Measurements from ENCODE around the gene GGNBP2. TPM values are rescaled to one million over a fixed set of nuclear protein-coding genes. Genes with fewer than 3 reads are reported as not detected.

Gene GGNBP2
- total and polyA plus RNA-seq, 2 donors (not counting 1 experiment from before 2014, with no cell fraction given), result 77.0 to 81.9 TPM

DNA sequence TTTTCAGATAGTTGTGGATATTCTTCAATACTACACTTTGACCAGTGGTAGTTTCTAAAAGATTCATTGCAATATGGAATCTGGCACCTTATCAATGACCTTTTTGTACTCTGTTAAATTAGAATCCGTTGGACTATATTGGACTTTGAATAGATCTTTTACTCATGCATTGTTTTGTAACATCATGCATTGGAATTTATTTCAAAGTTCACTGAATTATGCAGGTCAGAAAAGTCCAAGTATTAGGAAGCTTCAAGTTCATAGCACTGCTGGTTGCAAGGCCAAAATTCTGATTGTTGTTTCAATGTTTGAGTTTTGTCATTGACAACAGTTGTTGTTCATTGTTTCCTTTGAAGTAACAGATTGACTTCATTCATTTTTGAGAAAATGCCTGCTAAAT is 39.1 kb downstream of the GGNBP2 start:
- H3K4me1 ChIP-seq (ENCODE audit: control insufficient read depth, extremely low read depth, insufficient read depth, low read length), result no peaks in the 10 kb centered on the region
- H3K4me2 ChIP-seq (ENCODE audit: extremely low read depth, insufficient read depth, low read length), result no peak overlapping the region
- peaks cover 16% of the 10 kb centered on the region for H3K36me3 ChIP-seq (ENCODE audit: control insufficient read depth, insufficient read depth, low read length)
- no peak for TF ChIP-seq EZH2 (IDR thresholded peaks at IDR 0.05; ENCODE audit: low read length, missing control alignments)
- TF ChIP-seq, protein P1, sequence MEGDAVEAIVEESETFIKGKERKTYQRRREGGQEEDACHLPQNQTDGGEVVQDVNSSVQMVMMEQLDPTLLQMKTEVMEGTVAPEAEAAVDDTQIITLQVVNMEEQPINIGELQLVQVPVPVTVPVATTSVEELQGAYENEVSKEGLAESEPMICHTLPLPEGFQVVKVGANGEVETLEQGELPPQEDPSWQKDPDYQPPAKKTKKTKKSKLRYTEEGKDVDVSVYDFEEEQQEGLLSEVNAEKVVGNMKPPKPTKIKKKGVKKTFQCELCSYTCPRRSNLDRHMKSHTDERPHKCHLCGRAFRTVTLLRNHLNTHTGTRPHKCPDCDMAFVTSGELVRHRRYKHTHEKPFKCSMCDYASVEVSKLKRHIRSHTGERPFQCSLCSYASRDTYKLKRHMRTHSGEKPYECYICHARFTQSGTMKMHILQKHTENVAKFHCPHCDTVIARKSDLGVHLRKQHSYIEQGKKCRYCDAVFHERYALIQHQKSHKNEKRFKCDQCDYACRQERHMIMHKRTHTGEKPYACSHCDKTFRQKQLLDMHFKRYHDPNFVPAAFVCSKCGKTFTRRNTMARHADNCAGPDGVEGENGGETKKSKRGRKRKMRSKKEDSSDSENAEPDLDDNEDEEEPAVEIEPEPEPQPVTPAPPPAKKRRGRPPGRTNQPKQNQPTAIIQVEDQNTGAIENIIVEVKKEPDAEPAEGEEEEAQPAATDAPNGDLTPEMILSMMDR (conservative IDR thresholded peaks at IDR 0.05 in 1 of 2, IDR thresholded peaks at IDR 0.05 in 1 of 2; ENCODE audit: low read depth in 1 of 2, low read length in 2 of 2), result no peak
- no peak overlapping the region for H2AFZ ChIP-seq (ENCODE audit: low read length)
- H3K27me3 ChIP-seq (ENCODE audit: control insufficient read depth, insufficient read depth, low read length), result no peaks in the 10 kb centered on the region
- no peaks in the 10 kb centered on the region for H4K20me1 ChIP-seq (ENCODE audit: control insufficient read depth, extremely low read depth, insufficient read depth, low read length)
- no peak for DNase-seq (ENCODE audit: low read depth in 2 of 2)
- H3K9me3 ChIP-seq (ENCODE audit: control insufficient read depth, insufficient read depth, low read depth, low read length), result no peaks in the 10 kb centered on the region
- H3K9ac ChIP-seq (ENCODE audit: insufficient read depth, low read length), result no peak overlapping the region
- H3K27ac ChIP-seq (ENCODE audit: insufficient read depth, low read length), result no peak overlapping the region
- no peak overlapping the region for H3K4me3 ChIP-seq (replicated peaks in 1 of 4; ENCODE audit: control extremely low read depth in 1 of 4, insufficient read depth in 1 of 4, low read depth in 3 of 4, low read length in 4 of 4)
- peaks cover 2% of the 10 kb centered on the region for H3K79me2 ChIP-seq (ENCODE audit: control insufficient read depth, insufficient read depth, low read length)

DNA sequence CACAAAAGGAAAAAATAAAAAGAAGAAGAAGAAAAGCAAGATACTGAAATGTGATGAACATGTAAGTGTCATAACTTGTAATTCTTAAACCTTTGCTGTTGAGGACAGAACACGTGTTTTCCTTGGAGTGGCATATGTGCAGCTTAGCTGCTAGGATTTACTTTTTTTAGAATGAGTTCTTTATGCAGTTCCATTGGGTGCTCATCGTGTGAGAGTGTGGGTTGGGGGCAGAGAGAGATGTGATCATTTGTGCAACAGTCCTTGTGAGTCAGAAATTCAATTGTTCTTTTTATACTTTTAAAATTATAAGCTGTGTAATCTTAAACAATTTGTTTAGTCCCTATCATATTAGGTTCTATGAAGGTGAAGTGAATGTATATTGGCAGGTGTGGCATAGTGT is 41.4 kb downstream of the GGNBP2 start:
- peaks cover 13% of the 10 kb centered on the region for H3K36me3 ChIP-seq (ENCODE audit: control insufficient read depth, insufficient read depth, low read length)
- H4K20me1 ChIP-seq (ENCODE audit: control insufficient read depth, extremely low read depth, insufficient read depth, low read length), result no peaks in the 10 kb centered on the region

DNA sequence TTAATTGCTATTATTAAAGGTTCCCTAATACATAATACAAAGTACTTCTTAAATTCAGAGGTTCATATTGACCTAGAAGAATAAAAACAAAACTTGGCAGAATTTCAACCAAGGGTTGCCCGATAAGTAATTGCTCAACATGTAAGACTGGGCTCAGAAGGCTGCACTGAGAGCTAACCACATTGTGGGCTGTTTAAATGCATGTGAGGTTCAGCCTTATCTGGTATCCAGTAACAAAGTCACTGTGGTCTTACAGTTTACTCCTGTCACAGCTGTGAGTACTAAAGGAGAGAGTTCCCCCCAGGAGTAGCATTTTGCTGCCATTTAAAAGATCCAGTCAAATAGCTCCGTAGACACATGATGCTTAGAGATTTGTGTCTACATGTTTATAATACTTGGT is 45.4 kb downstream of the GGNBP2 start:
- Histone ChIP-seq H3K4me3 (replicated peaks in 1 of 4; ENCODE audit: control extremely low read depth in 1 of 4, insufficient read depth in 1 of 4, low read depth in 3 of 4, low read length in 4 of 4) (no peak overlapping the region), H3K4me2 (ENCODE audit: extremely low read depth, insufficient read depth, low read length) (no peak overlapping the region), H3K27me3 (ENCODE audit: control insufficient read depth, insufficient read depth, low read length) (no peaks in the 10 kb centered on the region), H3K36me3 (ENCODE audit: control insufficient read depth, insufficient read depth, low read length) (peaks cover 8% of the 10 kb centered on the region), H4K20me1 (ENCODE audit: control insufficient read depth, extremely low read depth, insufficient read depth, low read length) (no peaks in the 10 kb centered on the region), H3K79me2 (ENCODE audit: control insufficient read depth, insufficient read depth, low read length) (no peaks in the 10 kb centered on the region), H3K9ac (ENCODE audit: insufficient read depth, low read length) (no peak overlapping the region), H2AFZ (ENCODE audit: low read length) (no peak overlapping the region), H3K9me3 (ENCODE audit: control insufficient read depth, insufficient read depth, low read depth, low read length) (no peaks in the 10 kb centered on the region), H3K27ac (ENCODE audit: insufficient read depth, low read length) (no peak overlapping the region), H3K4me1 (ENCODE audit: control insufficient read depth, extremely low read depth, insufficient read depth, low read length) (peaks cover 5% of the 10 kb centered on the region)
- TF ChIP-seq, protein P1 (conservative IDR thresholded peaks at IDR 0.05 in 1 of 2, IDR thresholded peaks at IDR 0.05 in 1 of 2; ENCODE audit: low read depth in 1 of 2, low read length in 2 of 2), result no peak
- no peak for TF ChIP-seq EZH2 (IDR thresholded peaks at IDR 0.05; ENCODE audit: low read length, missing control alignments)
- DNase-seq (ENCODE audit: low read depth in 2 of 2), result peak; percentile 47 to 58

More for the DNA sequence above, 41.4 kb downstream of the GGNBP2 start:
- no peak overlapping the region for H2AFZ ChIP-seq (ENCODE audit: low read length)
- H3K79me2 ChIP-seq (ENCODE audit: control insufficient read depth, insufficient read depth, low read length), result no peaks in the 10 kb centered on the region
- TF ChIP-seq, protein P1 (conservative IDR thresholded peaks at IDR 0.05 in 1 of 2, IDR thresholded peaks at IDR 0.05 in 1 of 2; ENCODE audit: low read depth in 1 of 2, low read length in 2 of 2), result no peak
- no peak for TF ChIP-seq EZH2 (IDR thresholded peaks at IDR 0.05; ENCODE audit: low read length, missing control alignments)
- H3K27ac ChIP-seq (ENCODE audit: insufficient read depth, low read length), result no peak overlapping the region
- H3K9ac ChIP-seq (ENCODE audit: insufficient read depth, low read length), result no peak overlapping the region
- DNase-seq (ENCODE audit: low read depth in 2 of 2), result no peak
- peaks cover 2% of the 10 kb centered on the region for H3K4me1 ChIP-seq (ENCODE audit: control insufficient read depth, extremely low read depth, insufficient read depth, low read length)
- no peaks in the 10 kb centered on the region for H3K27me3 ChIP-seq (ENCODE audit: control insufficient read depth, insufficient read depth, low read length)
- H3K9me3 ChIP-seq (ENCODE audit: control insufficient read depth, insufficient read depth, low read depth, low read length), result no peaks in the 10 kb centered on the region
- H3K4me3 ChIP-seq (replicated peaks in 1 of 4; ENCODE audit: control extremely low read depth in 1 of 4, insufficient read depth in 1 of 4, low read depth in 3 of 4, low read length in 4 of 4), result no peak overlapping the region
- no peak overlapping the region for H3K4me2 ChIP-seq (ENCODE audit: extremely low read depth, insufficient read depth, low read length)

All from fibroblast of lung (primary cell).